ENCODE measurements around the gene TEX30. TPM values are rescaled to one million over a fixed set of nuclear protein-coding genes. Genes with fewer than 3 reads are reported as not detected.

Gene TEX30
- total RNA-seq, 1 donor from 2014 or later: 16.1 TPM

DNA sequence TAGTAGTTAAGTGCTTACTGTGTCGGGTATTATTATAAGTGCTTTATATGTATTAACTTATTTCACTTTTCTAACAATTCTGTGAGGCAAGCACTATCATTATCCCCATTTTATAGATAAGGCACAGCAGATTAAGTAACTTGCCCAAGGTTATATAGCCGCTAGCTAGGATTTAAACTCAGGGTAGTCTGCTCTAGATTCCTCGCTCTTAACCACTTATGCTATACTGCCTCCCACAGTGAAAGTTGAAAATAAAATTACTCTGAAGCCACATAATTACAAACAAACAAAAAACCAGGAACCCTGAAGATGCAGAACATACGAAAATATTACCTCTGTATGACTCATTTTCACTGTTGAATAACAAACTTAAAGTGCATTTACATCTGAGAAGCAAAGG, 3.9 kb downstream of the TEX30 start:
- DNase-seq (ENCODE audit: low read depth): peak; percentile 21
- H3K36me3 ChIP-seq (ENCODE audit: control insufficient read depth, insufficient read depth, low read length): no peaks in the 10 kb centered on the region
- H3K27me3 ChIP-seq (ENCODE audit: control insufficient read depth, insufficient read depth, low read length): no peaks in the 10 kb centered on the region
- no peak for FAIRE-seq
- no peak overlapping the region for H3K4me3 ChIP-seq (ENCODE audit: low read depth, low read length)
- TF ChIP-seq, protein P1, sequence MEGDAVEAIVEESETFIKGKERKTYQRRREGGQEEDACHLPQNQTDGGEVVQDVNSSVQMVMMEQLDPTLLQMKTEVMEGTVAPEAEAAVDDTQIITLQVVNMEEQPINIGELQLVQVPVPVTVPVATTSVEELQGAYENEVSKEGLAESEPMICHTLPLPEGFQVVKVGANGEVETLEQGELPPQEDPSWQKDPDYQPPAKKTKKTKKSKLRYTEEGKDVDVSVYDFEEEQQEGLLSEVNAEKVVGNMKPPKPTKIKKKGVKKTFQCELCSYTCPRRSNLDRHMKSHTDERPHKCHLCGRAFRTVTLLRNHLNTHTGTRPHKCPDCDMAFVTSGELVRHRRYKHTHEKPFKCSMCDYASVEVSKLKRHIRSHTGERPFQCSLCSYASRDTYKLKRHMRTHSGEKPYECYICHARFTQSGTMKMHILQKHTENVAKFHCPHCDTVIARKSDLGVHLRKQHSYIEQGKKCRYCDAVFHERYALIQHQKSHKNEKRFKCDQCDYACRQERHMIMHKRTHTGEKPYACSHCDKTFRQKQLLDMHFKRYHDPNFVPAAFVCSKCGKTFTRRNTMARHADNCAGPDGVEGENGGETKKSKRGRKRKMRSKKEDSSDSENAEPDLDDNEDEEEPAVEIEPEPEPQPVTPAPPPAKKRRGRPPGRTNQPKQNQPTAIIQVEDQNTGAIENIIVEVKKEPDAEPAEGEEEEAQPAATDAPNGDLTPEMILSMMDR (IDR thresholded peaks at IDR 0.05; ENCODE audit: insufficient read depth, low read length, severe bottlenecking): no peak

DNA sequence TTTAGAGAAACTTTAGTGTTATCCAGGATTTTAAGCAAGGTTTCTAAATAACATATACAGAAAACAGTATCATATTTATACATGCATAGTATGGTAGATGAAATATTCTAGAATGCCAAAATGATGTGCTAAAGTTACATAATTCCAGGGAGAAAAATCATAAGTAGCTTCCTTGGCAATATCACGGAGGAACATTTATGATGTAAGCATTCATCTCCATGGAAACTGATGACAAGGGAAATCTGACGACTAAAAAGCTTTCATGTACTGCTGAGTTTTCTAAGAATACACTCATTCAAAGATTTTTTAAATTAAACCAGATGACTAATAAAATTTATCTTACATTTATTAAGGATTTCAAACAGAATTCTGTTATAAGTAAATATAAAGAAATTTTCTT, 4.7 kb downstream of the TEX30 start:
- Histone ChIP-seq H3K4me3 (ENCODE audit: low read depth, low read length) (no peak overlapping the region), H3K27me3 (ENCODE audit: control insufficient read depth, insufficient read depth, low read length) (no peaks in the 10 kb centered on the region), H3K36me3 (ENCODE audit: control insufficient read depth, insufficient read depth, low read length) (no peaks in the 10 kb centered on the region)
- FAIRE-seq (no peak), DNase-seq (ENCODE audit: low read depth) (no peak)
- TF ChIP-seq, protein P1 (IDR thresholded peaks at IDR 0.05; ENCODE audit: insufficient read depth, low read length, severe bottlenecking): no peak

DNA sequence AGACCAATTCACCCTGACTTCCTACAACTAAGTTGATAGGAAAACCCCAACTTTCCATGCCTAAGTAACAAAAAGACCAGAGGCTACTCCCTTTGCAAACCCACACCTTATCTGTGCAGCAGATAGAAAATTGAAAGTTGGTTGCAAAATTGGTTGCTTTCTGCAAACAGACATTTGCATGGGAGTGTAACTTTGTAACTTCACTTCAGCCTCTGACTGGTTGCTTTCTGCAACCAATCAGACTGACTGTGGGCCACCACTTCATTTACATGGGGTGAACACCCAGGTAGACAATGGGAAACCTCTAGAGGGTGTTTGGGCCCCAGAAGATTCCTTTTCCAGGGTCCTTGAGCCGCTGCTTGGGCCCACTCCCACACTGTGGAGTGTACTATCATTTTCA, 9.8 kb downstream of the TEX30 start:
- FAIRE-seq (no peak), DNase-seq (ENCODE audit: low read depth) (no peak)
- H3K27me3 ChIP-seq (ENCODE audit: control insufficient read depth, insufficient read depth, low read length): no peaks in the 10 kb centered on the region
- no peaks in the 10 kb centered on the region for H3K36me3 ChIP-seq (ENCODE audit: control insufficient read depth, insufficient read depth, low read length)
- H3K4me3 ChIP-seq (ENCODE audit: low read depth, low read length): no peak overlapping the region
- TF ChIP-seq, protein P1 (IDR thresholded peaks at IDR 0.05; ENCODE audit: insufficient read depth, low read length, severe bottlenecking): no peak

- TF ChIP-seq, protein P1 (IDR thresholded peaks at IDR 0.05; ENCODE audit: insufficient read depth, low read length, severe bottlenecking): no peak
- DNase-seq (ENCODE audit: low read depth): no peak
- Histone ChIP-seq H3K27me3 (ENCODE audit: control insufficient read depth, insufficient read depth, low read length) (no peaks in the 10 kb centered on the region), H3K36me3 (ENCODE audit: control insufficient read depth, insufficient read depth, low read length) (no peaks in the 10 kb centered on the region), H3K4me3 (ENCODE audit: low read depth, low read length) (no peak overlapping the region)
- no peak for FAIRE-seq
Measured at GRCh38 chr13:102761071-102761470, 12.5 kb downstream of the TEX30 start.

GRCh38 chr13:102758842-102759241, 14.7 kb downstream of the TEX30 start:
- Histone ChIP-seq H3K27me3 (ENCODE audit: control insufficient read depth, insufficient read depth, low read length) (no peaks in the 10 kb centered on the region), H3K36me3 (ENCODE audit: control insufficient read depth, insufficient read depth, low read length) (no peaks in the 10 kb centered on the region), H3K4me3 (ENCODE audit: low read depth, low read length) (no peak overlapping the region)
- DNase-seq (ENCODE audit: low read depth) (no peak), FAIRE-seq (no peak)
- TF ChIP-seq, protein P1 (IDR thresholded peaks at IDR 0.05; ENCODE audit: insufficient read depth, low read length, severe bottlenecking): no peak

DNA sequence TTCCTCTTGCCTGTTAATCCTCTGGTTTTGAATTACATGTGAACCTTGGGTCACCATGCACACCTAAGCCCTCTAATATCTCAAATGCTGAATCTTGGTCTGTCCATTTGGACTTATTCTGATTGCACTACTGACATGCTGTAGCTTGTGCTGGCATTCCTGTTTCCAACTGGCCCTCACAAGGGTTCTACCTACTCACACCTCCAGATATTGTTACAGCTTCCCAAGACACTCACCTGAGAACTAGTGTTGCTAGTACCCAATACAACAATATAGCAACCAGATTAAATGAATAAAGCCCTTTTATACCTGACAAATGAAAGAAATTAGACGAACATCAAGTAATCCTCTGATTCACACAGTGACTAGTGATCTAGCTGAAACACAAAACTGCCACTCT, 16.6 kb downstream of the TEX30 start:
- H3K27me3 ChIP-seq (ENCODE audit: control insufficient read depth, insufficient read depth, low read length): no peaks in the 10 kb centered on the region
- FAIRE-seq: no peak
- no peaks in the 10 kb centered on the region for H3K36me3 ChIP-seq (ENCODE audit: control insufficient read depth, insufficient read depth, low read length)
- H3K4me3 ChIP-seq (ENCODE audit: low read depth, low read length): no peak overlapping the region
- peak; percentile 80 for DNase-seq (ENCODE audit: low read depth)
- TF ChIP-seq, protein P1 (IDR thresholded peaks at IDR 0.05; ENCODE audit: insufficient read depth, low read length, severe bottlenecking): no peak
